Measurements from ENCODE around the gene MYADM. TPM values are rescaled to one million over a fixed set of nuclear protein-coding genes. Genes with fewer than 3 reads are reported as not detected.
A peak's percentile ranks its signal among the peaks of the same experiment; 100 is the strongest.

MYADM gene
- total RNA-seq, 1 donor from 2014 or later: 96.3 TPM

GRCh38 chr19:53872762-53873161 is 5.1 kb downstream of the MYADM start:
- no peak for DNase-seq (ENCODE audit: low spot score)
- peak overlapping the region; percentile 42 for H3K27ac Mint-ChIP-seq
- intact Hi-C loops (cut with micrococcal nuclease): no loop called here
- peaks cover 50% of the 10 kb centered on the region for H3K36me3 Mint-ChIP-seq (ENCODE audit: low read depth)
- H3K9me3 Mint-ChIP-seq: no peaks in the 10 kb centered on the region
- no peak overlapping the region for H3K4me3 Mint-ChIP-seq (ENCODE audit: low read depth)
- H3K4me1 Mint-ChIP-seq (ENCODE audit: low read depth): peaks cover 52% of the 10 kb centered on the region
- H3K27me3 Mint-ChIP-seq (ENCODE audit: low read depth): no peaks in the 10 kb centered on the region

GRCh38 chr19:53873773-53874605 is 6.3 kb downstream of the MYADM start:
- intact Hi-C loops (cut with micrococcal nuclease): no loop called here
- Mint-ChIP-seq H3K27me3 (ENCODE audit: low read depth) (no peaks in the 10 kb centered on the region), H3K9me3 (no peaks in the 10 kb centered on the region), H3K4me3 (ENCODE audit: low read depth) (peak overlapping the region; percentile 54), H3K4me1 (ENCODE audit: low read depth) (peaks cover 57% of the 10 kb centered on the region), H3K36me3 (ENCODE audit: low read depth) (peaks cover 50% of the 10 kb centered on the region), H3K27ac (peak overlapping the region; percentile 84)
- no peak for DNase-seq (ENCODE audit: low spot score)

GRCh38 chr19:53874606-53874990 is 6.9 kb downstream of the MYADM start:
- Mint-ChIP-seq H3K36me3 (ENCODE audit: low read depth) (peaks cover 50% of the 10 kb centered on the region), H3K4me1 (ENCODE audit: low read depth) (peaks cover 57% of the 10 kb centered on the region), H3K27ac (peak overlapping the region; percentile 84), H3K27me3 (ENCODE audit: low read depth) (no peaks in the 10 kb centered on the region), H3K9me3 (no peaks in the 10 kb centered on the region), H3K4me3 (ENCODE audit: low read depth) (peak overlapping the region; percentile 54)
- no peak for DNase-seq (ENCODE audit: low spot score)
- intact Hi-C loops (cut with micrococcal nuclease): no loop called here

GRCh38 chr19:53875602-53876325 is 8.1 kb downstream of the MYADM start:
- peaks cover 46% of the 10 kb centered on the region for H3K36me3 Mint-ChIP-seq (ENCODE audit: low read depth)
- H3K9me3 Mint-ChIP-seq: no peaks in the 10 kb centered on the region
- intact Hi-C loops (cut with micrococcal nuclease): no loop called here
- peaks cover 52% of the 10 kb centered on the region for H3K4me1 Mint-ChIP-seq (ENCODE audit: low read depth)
- no peak for DNase-seq (ENCODE audit: low spot score)
- no peaks in the 10 kb centered on the region for H3K27me3 Mint-ChIP-seq (ENCODE audit: low read depth)
- H3K27ac Mint-ChIP-seq: peak overlapping the region; percentile 19
- no peak overlapping the region for H3K4me3 Mint-ChIP-seq (ENCODE audit: low read depth)

- H3K4me3 Mint-ChIP-seq (ENCODE audit: low read depth): no peak overlapping the region
- no peaks in the 10 kb centered on the region for H3K27me3 Mint-ChIP-seq (ENCODE audit: low read depth)
- no peaks in the 10 kb centered on the region for H3K9me3 Mint-ChIP-seq
- intact Hi-C loops (cut with micrococcal nuclease): no loop called here
- peaks cover 45% of the 10 kb centered on the region for H3K4me1 Mint-ChIP-seq (ENCODE audit: low read depth)
- H3K36me3 Mint-ChIP-seq (ENCODE audit: low read depth): peaks cover 38% of the 10 kb centered on the region
- peak overlapping the region; percentile 7 for H3K27ac Mint-ChIP-seq
- DNase-seq (ENCODE audit: low spot score): no peak
These were observed 9.1 kb downstream of the MYADM start for GRCh38 chr19:53876651-53877224.

- H3K27me3 Mint-ChIP-seq (ENCODE audit: low read depth): no peaks in the 10 kb centered on the region
- DNase-seq (ENCODE audit: low spot score): peak; percentile 50
- peaks cover 45% of the 10 kb centered on the region for H3K4me1 Mint-ChIP-seq (ENCODE audit: low read depth)
- intact Hi-C loops (cut with micrococcal nuclease): no loop called here
- no peaks in the 10 kb centered on the region for H3K9me3 Mint-ChIP-seq
- peaks cover 38% of the 10 kb centered on the region for H3K36me3 Mint-ChIP-seq (ENCODE audit: low read depth)
- H3K27ac Mint-ChIP-seq: peak overlapping the region; percentile 7
- no peak overlapping the region for H3K4me3 Mint-ChIP-seq (ENCODE audit: low read depth)
These were observed 9.7 kb downstream of the MYADM start for GRCh38 chr19:53877361-53877766.

GRCh38 chr19:53878776-53879139 is 11.1 kb downstream of the MYADM start:
- Mint-ChIP-seq H3K9me3 (no peaks in the 10 kb centered on the region), H3K27ac (no peak overlapping the region), H3K4me3 (ENCODE audit: low read depth) (no peak overlapping the region), H3K27me3 (ENCODE audit: low read depth) (peaks cover 8% of the 10 kb centered on the region), H3K4me1 (ENCODE audit: low read depth) (peaks cover 37% of the 10 kb centered on the region), H3K36me3 (ENCODE audit: low read depth) (peaks cover 28% of the 10 kb centered on the region)
- intact Hi-C loops (cut with micrococcal nuclease): loop anchor here (1.0 kb wide), 1 partner anchor 9 kb away; no protein-coding TSS in a partner anchor
- DNase-seq (ENCODE audit: low spot score): no peak

GRCh38 chr19:53879140-53880081 is 11.7 kb downstream of the MYADM start:
- peak; percentile 75 for DNase-seq (ENCODE audit: low spot score)
- H3K27me3 Mint-ChIP-seq (ENCODE audit: low read depth): peaks cover 12% of the 10 kb centered on the region
- no peak overlapping the region for H3K4me3 Mint-ChIP-seq (ENCODE audit: low read depth)
- H3K9me3 Mint-ChIP-seq: no peaks in the 10 kb centered on the region
- H3K27ac Mint-ChIP-seq: no peak overlapping the region
- H3K36me3 Mint-ChIP-seq (ENCODE audit: low read depth): peaks cover 22% of the 10 kb centered on the region
- peaks cover 33% of the 10 kb centered on the region for H3K4me1 Mint-ChIP-seq (ENCODE audit: low read depth)
- intact Hi-C loops (cut with micrococcal nuclease): loop anchor here (1.0 to 2.0 kb wide), 2 partner anchors 10 to 37 kb away; no protein-coding TSS in a partner anchor

GRCh38 chr19:53880711-53881481 is 13.2 kb downstream of the MYADM start:
- intact Hi-C loops (cut with micrococcal nuclease): loop anchor here (2.0 kb wide), 1 partner anchor 38 kb away; no protein-coding TSS in a partner anchor

GRCh38 chr19:53881482-53882390 is 14.1 kb downstream of the MYADM start, which contains the start of gene PRKCG:
Gene PRKCG (plus strand): TSS chr19:53882197. CDS start chr19:53882495, 298 bp downstream.
- DNase-seq (ENCODE audit: low spot score): peak; percentile 51
- peaks cover 19% of the 10 kb centered on the region for H3K4me1 Mint-ChIP-seq (ENCODE audit: low read depth)
- H3K9me3 Mint-ChIP-seq: no peaks in the 10 kb centered on the region
- peak within 1 kb of the TSS; percentile 30 for H3K4me3 Mint-ChIP-seq (ENCODE audit: low read depth)
- H3K36me3 Mint-ChIP-seq (ENCODE audit: low read depth): peaks cover 5% of the 10 kb centered on the region
- H3K27ac Mint-ChIP-seq: no peak within 1 kb of the TSS
- peaks cover 23% of the 10 kb centered on the region for H3K27me3 Mint-ChIP-seq (ENCODE audit: low read depth)
- intact Hi-C loops (cut with micrococcal nuclease): loop anchor here (2.0 kb wide), 2 partner anchors 29 to 39 kb away; no protein-coding TSS in a partner anchor

More at GRCh38 chr19:53880711-53881481, 13.2 kb downstream of the MYADM start:
- peaks cover 22% of the 10 kb centered on the region for H3K4me1 Mint-ChIP-seq (ENCODE audit: low read depth)
- H3K27ac Mint-ChIP-seq: no peak overlapping the region
- peaks cover 12% of the 10 kb centered on the region for H3K36me3 Mint-ChIP-seq (ENCODE audit: low read depth)
- no peak overlapping the region for H3K4me3 Mint-ChIP-seq (ENCODE audit: low read depth)
- H3K27me3 Mint-ChIP-seq (ENCODE audit: low read depth): peaks cover 23% of the 10 kb centered on the region
- H3K9me3 Mint-ChIP-seq: no peaks in the 10 kb centered on the region
- no peak for DNase-seq (ENCODE audit: low spot score)
